ENCODE data around the gene SHANK2.

The SHANK2 gene

DNA sequence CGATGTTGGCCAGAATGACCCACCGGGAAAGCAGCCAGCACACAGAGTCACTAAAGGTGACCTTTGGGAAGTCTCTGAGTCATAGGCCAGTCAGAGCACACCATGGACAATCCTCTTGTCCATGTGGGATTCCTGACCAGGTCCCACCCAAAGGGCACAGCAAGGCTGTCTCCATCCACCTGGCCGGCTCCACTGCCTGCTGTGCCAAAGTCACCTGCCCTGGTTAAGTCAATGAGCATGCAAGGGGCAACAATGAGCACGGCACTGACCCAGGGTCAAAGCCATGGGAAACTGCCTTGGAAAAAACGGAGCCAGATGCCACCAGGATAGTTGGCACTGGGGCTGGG lies 49.8 kb downstream of the SHANK2 start:
- no peak for DNase-seq (ENCODE audit: low read depth)
